Muscle layer of colon (tissue), 2 donors: Measurements from ENCODE around the gene TMEM200A.

Experiments
- H3K27ac ChIP-seq: one replicate; pipeline ENCODE4 v1.7.0; 2013; ENCODE audit warnings: low read depth, mild to moderate bottlenecking, low read length, moderate library complexity
- H3K27me3 ChIP-seq, 2 donors: one replicate each; pipeline ENCODE4 v1.7.0; 2013; ENCODE audit warnings: low read length in 2 of 2, mild to moderate bottlenecking in 2 of 2; ENCODE audit not compliant: insufficient read depth in 2 of 2, control insufficient read depth in 1 of 2
- H3K36me3 ChIP-seq: one replicate; pipeline ENCODE4 v1.7.0; 2013; ENCODE audit warnings: mild to moderate bottlenecking, low read length; ENCODE audit not compliant: insufficient read depth
- H3K4me1 ChIP-seq: one replicate; pipeline ENCODE4 v1.7.0; 2013; ENCODE audit warnings: mild to moderate bottlenecking, low read length; ENCODE audit not compliant: insufficient read depth
- H3K4me3 ChIP-seq, 2 donors: one replicate each; pipeline ENCODE4 v1.7.0; 2013; ENCODE audit warnings: low read length in 2 of 2, low read depth in 1 of 2, mild to moderate bottlenecking in 1 of 2, moderate library complexity in 1 of 2
- H3K9ac ChIP-seq: one replicate; pipeline ENCODE4 v1.7.0; 2013; ENCODE audit warnings: low read length
- H3K9me3 ChIP-seq: one replicate; pipeline ENCODE4 v1.7.0; 2013; ENCODE audit warnings: mild to moderate bottlenecking, low read length
- donor health status: abdominal sarcoma.
- donor health status: Adenocarcinoma of cecum.

TMEM200A gene

DNA sequence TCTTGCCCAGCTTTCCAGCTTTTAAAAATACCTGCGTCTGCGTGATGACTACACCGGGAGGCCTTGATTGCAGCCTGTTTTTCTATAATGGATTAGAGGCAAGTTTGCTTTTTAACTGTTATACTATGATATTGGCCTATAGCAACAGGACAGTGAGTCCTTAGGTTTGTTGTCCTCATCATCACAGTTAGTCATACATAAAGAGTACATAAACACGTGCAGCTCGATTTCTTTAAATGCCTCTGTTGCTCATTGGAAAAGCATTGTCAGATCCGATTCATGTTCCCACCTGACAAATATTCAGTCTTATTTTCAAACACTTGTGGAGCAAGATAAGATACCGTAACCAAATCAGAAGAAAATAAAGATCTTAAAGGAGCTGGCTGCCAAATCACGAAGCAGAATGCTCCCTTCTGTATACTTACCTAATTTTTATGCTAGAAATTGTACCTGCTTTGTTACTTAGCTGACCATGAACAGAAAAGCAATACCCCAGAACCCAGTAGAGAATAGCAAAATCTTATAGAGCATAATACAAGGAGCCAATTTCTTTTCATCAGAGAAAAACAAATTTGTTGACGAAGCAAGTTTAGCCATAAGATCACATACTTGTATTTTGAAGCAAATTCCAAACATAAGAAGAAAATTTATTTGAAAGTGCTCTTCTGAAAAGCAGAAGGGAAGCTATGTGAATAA lies 100.4 kb downstream of the TMEM200A start:
- Histone ChIP-seq H3K9me3 (no peaks in the 10 kb centered on the region), H3K27me3 (no peaks in the 10 kb centered on the region), H3K27ac (no peak overlapping the region), H3K36me3 (no peaks in the 10 kb centered on the region), H3K4me3 (no peak overlapping the region), H3K9ac (no peak overlapping the region), H3K4me1 (no peaks in the 10 kb centered on the region)

DNA sequence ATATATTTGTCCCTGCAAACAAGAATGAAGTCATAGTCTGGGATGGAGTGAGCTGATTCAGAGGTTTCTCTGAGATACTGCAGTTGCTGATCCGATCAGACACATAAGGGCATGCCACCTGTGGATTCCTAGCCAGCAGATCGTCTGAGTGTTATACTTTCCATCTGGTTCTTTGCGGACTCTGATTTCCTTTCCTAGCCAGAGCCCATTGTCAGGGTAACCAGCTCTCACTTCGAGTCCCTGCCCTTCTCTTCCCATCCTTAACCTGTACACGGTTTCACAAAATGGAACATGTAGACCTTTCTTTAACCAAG lies 100.9 kb downstream of the TMEM200A start:
- Histone ChIP-seq H3K9me3 (no peaks in the 10 kb centered on the region), H3K4me1 (no peaks in the 10 kb centered on the region), H3K36me3 (no peaks in the 10 kb centered on the region), H3K27ac (no peak overlapping the region), H3K27me3 (no peaks in the 10 kb centered on the region), H3K4me3 (no peak overlapping the region), H3K9ac (no peak overlapping the region)

DNA sequence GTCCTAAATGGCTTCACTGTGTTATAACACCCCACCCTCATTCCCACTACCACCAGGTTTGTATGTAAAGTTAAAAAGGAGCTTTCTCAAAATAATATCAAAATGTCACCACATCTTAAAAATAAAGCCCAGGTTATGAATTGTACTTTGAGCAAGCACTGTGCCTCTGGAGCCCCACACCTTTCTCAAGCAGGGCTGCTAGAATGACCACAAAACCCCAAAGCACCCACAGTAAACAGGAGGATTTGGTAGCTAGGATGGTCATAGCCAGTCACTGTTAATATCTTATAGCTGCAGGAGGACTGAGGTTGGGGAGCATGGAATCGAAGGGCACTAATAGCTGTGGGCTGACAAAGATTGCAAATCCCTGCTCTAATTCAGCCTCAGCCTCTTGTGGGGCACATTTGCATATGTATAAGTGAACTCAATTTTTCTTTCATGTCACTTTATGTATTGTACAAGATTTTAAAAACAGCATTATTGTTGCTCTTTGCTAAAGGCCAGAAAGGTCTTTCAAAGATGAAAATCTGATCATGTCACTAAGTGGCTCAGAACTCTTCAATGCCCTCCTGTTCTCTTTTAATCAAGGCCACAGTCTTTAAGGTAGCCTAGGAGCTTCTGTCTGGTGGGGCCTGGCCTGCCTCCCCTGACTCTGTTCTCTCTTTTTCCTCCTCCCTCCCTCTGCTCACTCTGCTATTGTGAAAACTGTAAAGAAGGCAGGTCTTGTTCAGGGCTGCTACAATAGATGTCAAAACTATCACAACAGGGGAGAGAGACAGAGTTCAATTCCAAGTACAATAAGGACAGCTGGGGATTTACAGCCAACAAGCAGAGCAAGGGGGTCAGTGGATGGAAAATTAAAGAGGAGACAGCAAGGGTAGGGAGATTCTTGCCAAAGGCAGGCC lies 101.6 kb downstream of the TMEM200A start:
- Histone ChIP-seq H3K27ac (no peak overlapping the region), H3K9ac (no peak overlapping the region), H3K9me3 (no peaks in the 10 kb centered on the region), H3K4me3 (no peak overlapping the region), H3K36me3 (no peaks in the 10 kb centered on the region), H3K4me1 (no peaks in the 10 kb centered on the region), H3K27me3 (no peaks in the 10 kb centered on the region)

DNA sequence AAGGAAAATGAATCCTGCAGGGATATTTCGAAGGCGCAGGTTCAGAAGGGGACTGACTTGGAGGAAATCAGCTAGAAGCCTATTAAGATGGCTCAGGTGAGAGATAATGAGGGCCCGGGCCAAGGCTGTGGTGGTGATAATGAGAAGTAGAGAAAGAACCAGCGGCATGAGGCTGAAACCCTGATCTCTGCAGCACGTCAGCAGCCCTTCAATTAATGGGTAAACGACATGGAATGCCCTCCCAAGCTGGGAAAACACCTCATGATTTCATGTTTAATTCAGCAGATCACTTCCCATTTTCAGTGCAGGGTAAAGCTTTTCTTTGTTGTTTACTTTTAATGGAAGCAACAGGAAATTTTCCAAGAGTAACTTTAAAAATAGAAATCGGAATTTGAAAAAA lies 104.9 kb downstream of the TMEM200A start:
- Histone ChIP-seq H3K27ac (no peak overlapping the region), H3K9ac (no peak overlapping the region), H3K27me3 (no peaks in the 10 kb centered on the region), H3K36me3 (no peaks in the 10 kb centered on the region), H3K9me3 (no peaks in the 10 kb centered on the region), H3K4me1 (no peaks in the 10 kb centered on the region), H3K4me3 (no peak overlapping the region)

DNA sequence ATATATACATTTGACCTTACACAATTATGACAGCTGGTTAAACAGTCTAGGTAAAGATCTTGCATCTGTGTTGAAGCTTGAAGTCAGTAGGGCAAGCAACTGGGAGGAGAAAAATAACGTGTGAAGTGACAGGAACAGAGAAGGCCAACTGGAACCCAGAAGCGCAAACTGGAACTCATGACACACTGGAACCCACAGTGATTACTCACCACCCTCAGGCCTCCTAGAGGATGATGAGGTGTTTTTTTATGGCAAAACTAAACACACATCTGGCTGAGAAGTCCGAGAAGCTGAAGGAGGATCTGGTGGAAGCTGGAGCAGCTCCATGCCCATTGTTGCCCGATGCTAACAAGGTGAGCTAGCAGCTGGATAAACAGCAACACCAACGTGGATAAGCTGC lies 108.1 kb downstream of the TMEM200A start:
- Histone ChIP-seq H3K36me3 (no peaks in the 10 kb centered on the region), H3K4me3 (no peak overlapping the region), H3K9me3 (no peaks in the 10 kb centered on the region), H3K4me1 (no peaks in the 10 kb centered on the region), H3K9ac (no peak overlapping the region), H3K27ac (no peak overlapping the region), H3K27me3 (no peaks in the 10 kb centered on the region)

DNA sequence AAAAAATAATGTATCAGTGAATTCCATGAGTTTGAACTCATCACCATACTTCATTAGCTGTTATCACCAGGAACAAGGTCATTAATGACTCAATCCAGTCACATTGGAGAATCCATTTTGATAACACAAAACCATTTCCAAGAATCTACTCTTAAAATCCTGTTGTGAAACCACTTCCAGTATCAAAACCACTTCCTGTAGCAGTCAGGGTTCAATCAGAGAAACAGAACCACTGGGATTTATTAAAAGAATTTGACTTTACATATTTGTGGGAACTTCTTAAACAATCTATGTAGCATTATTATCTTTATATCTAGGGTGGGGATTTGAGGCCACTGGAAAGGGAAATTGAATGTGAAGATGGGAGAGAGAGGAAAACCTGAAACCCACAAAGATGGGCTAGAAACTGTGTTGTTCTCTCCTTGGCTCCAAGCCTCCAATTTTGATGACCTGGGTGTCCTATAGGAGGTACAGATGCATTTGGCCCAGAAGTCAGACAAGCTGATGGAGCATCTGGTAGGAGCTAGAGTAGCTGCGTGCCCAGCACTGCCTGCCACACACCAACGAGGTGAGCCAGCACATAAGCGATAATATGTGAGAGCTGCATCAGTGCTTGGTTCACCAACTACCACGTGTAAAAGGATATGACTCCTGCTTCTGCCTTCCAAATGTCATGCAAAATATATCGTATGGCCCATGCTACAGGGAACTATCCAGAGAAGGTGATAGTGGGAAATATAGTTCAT lies 117.0 kb downstream of the TMEM200A start:
- no peak overlapping the region for H3K9ac ChIP-seq
- H3K36me3 ChIP-seq, result no peaks in the 10 kb centered on the region
- no peak overlapping the region for H3K27ac ChIP-seq
- no peak overlapping the region for H3K4me3 ChIP-seq
- no peaks in the 10 kb centered on the region for H3K4me1 ChIP-seq
- no peaks in the 10 kb centered on the region for H3K9me3 ChIP-seq
- H3K27me3 ChIP-seq, result no peaks in the 10 kb centered on the region

DNA sequence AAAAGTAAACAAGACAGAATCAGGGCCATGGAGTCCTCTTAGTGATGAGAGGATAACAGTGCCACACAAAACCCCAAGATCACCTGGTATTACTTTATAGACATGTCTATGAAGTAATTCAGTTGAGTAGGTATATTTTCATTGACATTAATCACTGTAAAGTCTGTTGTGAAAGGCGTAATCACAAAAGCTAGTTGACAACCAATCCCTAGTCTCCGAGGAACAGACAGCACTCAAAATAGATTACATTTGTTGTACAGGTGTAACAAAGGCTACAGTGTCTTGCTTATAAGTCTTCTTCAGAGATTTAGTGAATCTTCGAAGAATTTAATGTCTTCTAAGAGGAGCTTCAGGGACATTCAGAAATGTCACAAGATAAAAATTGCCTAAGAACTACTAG lies 120.1 kb downstream of the TMEM200A start:
- H3K9ac ChIP-seq, result no peak overlapping the region
- no peaks in the 10 kb centered on the region for H3K27me3 ChIP-seq
- H3K27ac ChIP-seq, result no peak overlapping the region
- H3K4me3 ChIP-seq, result no peak overlapping the region
- no peaks in the 10 kb centered on the region for H3K4me1 ChIP-seq
- H3K9me3 ChIP-seq, result no peaks in the 10 kb centered on the region
- H3K36me3 ChIP-seq, result no peaks in the 10 kb centered on the region

DNA sequence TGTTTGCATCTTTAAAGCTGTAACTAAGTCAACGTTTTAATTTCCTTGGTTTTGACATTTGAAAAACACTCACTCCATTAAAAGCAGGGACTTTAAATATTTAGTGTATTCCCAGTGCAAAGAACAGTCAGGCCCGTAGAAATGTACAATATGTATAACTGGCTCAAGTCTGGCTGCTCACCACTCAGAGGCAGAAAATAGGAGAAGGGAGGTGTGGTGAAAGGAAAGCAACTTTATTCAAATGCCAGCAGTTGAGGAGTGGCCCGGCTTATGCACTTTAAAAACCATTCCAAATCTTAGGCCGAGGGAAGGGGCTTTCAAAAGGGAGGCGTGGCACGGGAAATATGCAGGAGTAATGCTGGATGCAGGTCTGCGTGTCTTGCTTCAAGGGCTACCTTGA lies 120.6 kb downstream of the TMEM200A start:
- H3K27me3 ChIP-seq, result no peaks in the 10 kb centered on the region
- no peaks in the 10 kb centered on the region for H3K9me3 ChIP-seq

DNA sequence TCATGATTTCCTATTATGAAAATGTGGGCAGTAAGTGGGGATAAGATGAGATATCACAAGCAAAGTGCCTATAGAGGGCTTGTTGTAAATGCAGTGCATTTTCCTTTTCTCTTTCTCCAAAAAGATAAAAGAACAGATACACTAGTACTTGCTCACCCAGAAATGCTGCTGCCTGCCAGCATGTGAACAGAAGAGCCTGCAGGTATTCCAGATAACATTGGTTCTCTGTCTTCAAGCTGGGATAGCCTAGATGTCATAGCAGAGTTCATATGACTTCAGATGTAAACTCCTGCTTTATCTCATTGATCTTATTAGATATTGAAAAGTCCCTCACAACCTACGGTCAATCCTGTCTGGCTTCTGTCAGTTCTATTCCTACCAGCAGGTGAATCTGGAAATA lies 123.7 kb downstream of the TMEM200A start:
- H3K36me3 ChIP-seq, result no peaks in the 10 kb centered on the region
- H3K4me1 ChIP-seq, result no peaks in the 10 kb centered on the region
- H3K9ac ChIP-seq, result no peak overlapping the region
- H3K27ac ChIP-seq, result no peak overlapping the region
- no peaks in the 10 kb centered on the region for H3K27me3 ChIP-seq
- no peak overlapping the region for H3K4me3 ChIP-seq
- H3K9me3 ChIP-seq, result no peaks in the 10 kb centered on the region

More for the DNA sequence above, 120.6 kb downstream of the TMEM200A start:
- Histone ChIP-seq H3K9ac (no peak overlapping the region), H3K4me3 (no peak overlapping the region), H3K4me1 (no peaks in the 10 kb centered on the region), H3K36me3 (no peaks in the 10 kb centered on the region), H3K27ac (no peak overlapping the region)
